HEK293 (cell line): ENCODE data around the gene SAC3D1.

Experiments used
- CTCF ChIP-seq: fragments of 450-650 bp; formaldehyde crosslinking; IDR thresholded peaks from 2 replicates; pipeline ENCODE4 v1.5.1; 2016; ENCODE audit warnings: missing biosample characterization, missing genetic modification characterization
- PATZ1 ChIP-seq: fragments of 450-650 bp; formaldehyde crosslinking; IDR thresholded peaks from 2 replicates; pipeline ENCODE4 v1.5.1; 2016; ENCODE audit warnings: missing biosample characterization, missing genetic modification characterization
- REST ChIP-seq: fragments of 450-650 bp; formaldehyde crosslinking; IDR thresholded peaks from 2 replicates; pipeline ENCODE4 v1.5.1; 2016; ENCODE audit warnings: missing biosample characterization, missing genetic modification characterization
- SCRT1 ChIP-seq: fragments of 450-650 bp; formaldehyde crosslinking; IDR thresholded peaks from 2 replicates; pipeline ENCODE4 v1.5.1; 2016; ENCODE audit warnings: missing biosample characterization, missing genetic modification characterization, borderline replicate concordance
- SP7 ChIP-seq: fragments of 450-650 bp; formaldehyde crosslinking; IDR thresholded peaks from 2 replicates; pipeline ENCODE4 v1.5.1; 2016; ENCODE audit warnings: missing biosample characterization, missing genetic modification characterization
- YY2 ChIP-seq: fragments of 450-650 bp; formaldehyde crosslinking; IDR thresholded peaks from 2 replicates; pipeline ENCODE4 v1.5.1; 2016; ENCODE audit warnings: missing biosample characterization, missing genetic modification characterization
- ZEB2 ChIP-seq: fragments of 450-650 bp; formaldehyde crosslinking; IDR thresholded peaks from 2 replicates; pipeline ENCODE4 v1.5.1; 2016; ENCODE audit warnings: missing biosample characterization, missing genetic modification characterization
- ZNF292 ChIP-seq: fragments of 450-650 bp; formaldehyde crosslinking; IDR thresholded peaks from 2 replicates; pipeline ENCODE4 v1.5.1; 2016; ENCODE audit warnings: low read depth, missing biosample characterization, missing genetic modification characterization, borderline replicate concordance
- ZNF449 ChIP-seq: fragments of 450-650 bp; formaldehyde crosslinking; IDR thresholded peaks from 2 replicates; pipeline ENCODE4 v1.5.1; 2017; ENCODE audit warnings: missing biosample characterization, mild to moderate bottlenecking, missing genetic modification characterization, moderate library complexity
- ZNF560 ChIP-seq: fragments of 450-650 bp; formaldehyde crosslinking; IDR thresholded peaks from 2 replicates; pipeline ENCODE4 v1.5.1; 2017; ENCODE audit warnings: missing biosample characterization, missing genetic modification characterization, borderline replicate concordance
- ZSCAN18 ChIP-seq: fragments of 450-650 bp; formaldehyde crosslinking; IDR thresholded peaks from 2 replicates; pipeline ENCODE4 v1.5.1; 2016; ENCODE audit warnings: missing biosample characterization, missing genetic modification characterization

- no peak for TF ChIP-seq ZSCAN18 (tag by site-specific recombination)
- TF ChIP-seq SCRT1 (tag by site-specific recombination): no peak
- TF ChIP-seq ZEB2 (tag by site-specific recombination): no peak
- TF ChIP-seq ZNF560 (tag by site-specific recombination): no peak
- TF ChIP-seq CTCF (tag by site-specific recombination): no peak
- no peak for TF ChIP-seq ZNF449
- TF ChIP-seq YY2 (tag by site-specific recombination): no peak
- peak; percentile 37; the same call in 1 of the 2 replicates for TF ChIP-seq REST
- no peak for TF ChIP-seq SP7 (tag by site-specific recombination)
- no peak for TF ChIP-seq PATZ1 (tag by site-specific recombination)
- TF ChIP-seq ZNF292: no peak
Measured at GRCh38 chr11:65019824-65020223, 21.2 kb upstream of the SAC3D1 start.
